ENCODE data around the gene UBQLN4. TPM values are rescaled to one million over a fixed set of nuclear protein-coding genes. Genes with fewer than 3 reads are reported as not detected.

UBQLN4 gene
- polyA plus RNA-seq, 3 donors: 2.3 to 15.9 (median 2.9) TPM

DNA sequence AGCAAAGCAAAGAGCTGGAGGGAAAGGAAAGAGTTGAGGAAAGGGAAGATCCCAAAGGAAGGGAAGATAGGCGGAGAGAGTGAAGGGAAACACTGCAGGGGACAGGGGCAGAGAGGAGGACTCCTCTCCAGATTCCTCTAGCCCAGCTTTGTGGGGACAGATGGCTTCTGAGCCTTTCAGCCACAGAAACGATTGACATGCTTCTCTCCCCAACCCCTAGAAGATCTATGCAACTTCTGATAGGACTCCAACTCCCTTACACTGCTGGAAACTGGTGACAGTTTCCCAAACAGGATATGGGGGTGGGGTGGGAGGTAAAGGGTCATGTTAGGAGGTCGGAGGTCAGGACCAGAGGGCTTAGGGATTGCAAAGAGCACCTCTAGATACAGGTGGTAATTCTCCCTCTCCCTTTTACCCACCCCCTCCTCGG lies 22.2 kb upstream of the UBQLN4 start:
- no CpG with 5 or more reads among the region's 4 CpGs for WGBS (ENCODE audit: insufficient coverage)
- Mint-ChIP-seq H3K4me3 (peak overlapping the region in 1 of 2 donors; percentile 24), H3K27ac (no peak overlapping the region), H3K36me3 (no peaks in the 10 kb centered on the region), H3K9me3 (peaks cover 0 to 11% (median 0%) of the 10 kb centered on the region in 7 donors), H3K27me3 (ENCODE audit: low read depth in 3 of 3) (peaks cover 64 to 79% (median 65%) of the 10 kb centered on the region in 3 donors), H3K4me1 (peaks cover 16% of the 10 kb centered on the region)
- H3K4me1 ChIP-seq (ENCODE audit: control insufficient read depth in 1 of 2, insufficient read depth in 2 of 2, low read length in 2 of 2): peaks cover 11 to 18% of the 10 kb centered on the region in 2 donors
- H3K27ac ChIP-seq (ENCODE audit: low read depth in 1 of 2, low read length in 2 of 2): no peak overlapping the region
- no peak overlapping the region for H2AFZ ChIP-seq (ENCODE audit: insufficient read depth, low read depth, low read length, poor library complexity, severe bottlenecking)
- H3K27me3 ChIP-seq (ENCODE audit: control insufficient read depth in 2 of 2, insufficient read depth in 2 of 2, low read length in 2 of 2): peaks cover 16 to 61% of the 10 kb centered on the region in 2 donors
- no peaks in the 10 kb centered on the region for H3K79me2 ChIP-seq (ENCODE audit: insufficient read depth, low read length)
- no peaks in the 10 kb centered on the region for H3K9me3 ChIP-seq (replicated peaks in 1 of 2; ENCODE audit: control insufficient read depth in 1 of 2, insufficient read depth in 1 of 2, low read length in 2 of 2)
- intact Hi-C loops (cut with micrococcal nuclease): loop anchor here in 1 of 2 donors (10.0 kb wide), 1 partner anchor 239 kb away; no protein-coding TSS in a partner anchor
- no peak overlapping the region for H3K9ac ChIP-seq (ENCODE audit: insufficient read depth, low read length, poor library complexity, severe bottlenecking)
- no peak overlapping the region for H3K4me3 ChIP-seq (replicated peaks in 1 of 3; ENCODE audit: low read depth in 2 of 3, low read length in 3 of 3)
- DNase-seq: no peak
- H3K4me2 ChIP-seq (replicated peaks; ENCODE audit: extremely low read depth, low read length, poor library complexity, severe bottlenecking): no peak overlapping the region
- no peaks in the 10 kb centered on the region for H4K20me1 ChIP-seq (ENCODE audit: insufficient read depth, low read length)
- TF ChIP-seq, protein P1, sequence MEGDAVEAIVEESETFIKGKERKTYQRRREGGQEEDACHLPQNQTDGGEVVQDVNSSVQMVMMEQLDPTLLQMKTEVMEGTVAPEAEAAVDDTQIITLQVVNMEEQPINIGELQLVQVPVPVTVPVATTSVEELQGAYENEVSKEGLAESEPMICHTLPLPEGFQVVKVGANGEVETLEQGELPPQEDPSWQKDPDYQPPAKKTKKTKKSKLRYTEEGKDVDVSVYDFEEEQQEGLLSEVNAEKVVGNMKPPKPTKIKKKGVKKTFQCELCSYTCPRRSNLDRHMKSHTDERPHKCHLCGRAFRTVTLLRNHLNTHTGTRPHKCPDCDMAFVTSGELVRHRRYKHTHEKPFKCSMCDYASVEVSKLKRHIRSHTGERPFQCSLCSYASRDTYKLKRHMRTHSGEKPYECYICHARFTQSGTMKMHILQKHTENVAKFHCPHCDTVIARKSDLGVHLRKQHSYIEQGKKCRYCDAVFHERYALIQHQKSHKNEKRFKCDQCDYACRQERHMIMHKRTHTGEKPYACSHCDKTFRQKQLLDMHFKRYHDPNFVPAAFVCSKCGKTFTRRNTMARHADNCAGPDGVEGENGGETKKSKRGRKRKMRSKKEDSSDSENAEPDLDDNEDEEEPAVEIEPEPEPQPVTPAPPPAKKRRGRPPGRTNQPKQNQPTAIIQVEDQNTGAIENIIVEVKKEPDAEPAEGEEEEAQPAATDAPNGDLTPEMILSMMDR (IDR thresholded peaks at IDR 0.05): no peak
- H3K36me3 ChIP-seq (replicated peaks in 1 of 2; ENCODE audit: control insufficient read depth in 1 of 2, insufficient read depth in 2 of 2, low read length in 2 of 2): no peaks in the 10 kb centered on the region

DNA sequence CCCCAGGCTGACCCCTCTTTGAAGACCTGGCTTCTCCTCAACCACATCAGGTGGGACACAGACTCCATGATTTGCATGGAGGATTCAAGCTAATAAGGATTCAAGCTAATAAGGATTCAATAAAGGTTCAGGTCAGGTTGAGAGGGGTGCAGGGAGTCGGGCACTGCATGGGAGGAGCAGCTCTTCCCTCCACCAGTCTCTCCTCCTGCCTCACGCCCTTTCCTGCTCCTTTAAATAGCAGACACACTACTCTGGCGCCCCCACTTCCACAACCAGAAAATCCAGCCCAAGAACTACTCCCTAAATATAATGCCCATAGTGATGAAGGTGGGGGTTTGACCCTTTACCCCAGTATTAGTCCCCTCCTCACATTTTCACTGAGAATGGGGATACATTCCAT lies 21.6 kb upstream of the UBQLN4 start:
- no peak overlapping the region for H3K4me2 ChIP-seq (replicated peaks; ENCODE audit: extremely low read depth, low read length, poor library complexity, severe bottlenecking)
- no peaks in the 10 kb centered on the region for H3K9me3 ChIP-seq (replicated peaks in 1 of 2; ENCODE audit: control insufficient read depth in 1 of 2, insufficient read depth in 1 of 2, low read length in 2 of 2)
- peaks cover 60 to 72% (median 63%) of the 10 kb centered on the region in 3 donors for H3K27me3 Mint-ChIP-seq (ENCODE audit: low read depth in 3 of 3)
- H2AFZ ChIP-seq (ENCODE audit: insufficient read depth, low read depth, low read length, poor library complexity, severe bottlenecking): no peak overlapping the region
- H3K36me3 ChIP-seq (replicated peaks in 1 of 2; ENCODE audit: control insufficient read depth in 1 of 2, insufficient read depth in 2 of 2, low read length in 2 of 2): no peaks in the 10 kb centered on the region
- peak overlapping the region in 1 of 2 donors; percentile 24 for H3K4me3 Mint-ChIP-seq
- no peak overlapping the region for H3K27ac Mint-ChIP-seq
- DNase-seq: no peak
- H3K9ac ChIP-seq (ENCODE audit: insufficient read depth, low read length, poor library complexity, severe bottlenecking): no peak overlapping the region
- peaks cover 16 to 55% of the 10 kb centered on the region in 2 donors for H3K27me3 ChIP-seq (ENCODE audit: control insufficient read depth in 2 of 2, insufficient read depth in 2 of 2, low read length in 2 of 2)
- intact Hi-C loops (cut with micrococcal nuclease): loop anchor here in 1 of 2 donors (10.0 kb wide), 1 partner anchor 240 kb away; no protein-coding TSS in a partner anchor
- no CpG with 5 or more reads among the region's 3 CpGs for WGBS (ENCODE audit: insufficient coverage)
- H3K9me3 Mint-ChIP-seq: peaks cover 0 to 11% (median 0%) of the 10 kb centered on the region in 7 donors
- peaks cover 11 to 18% of the 10 kb centered on the region in 2 donors for H3K4me1 ChIP-seq (ENCODE audit: control insufficient read depth in 1 of 2, insufficient read depth in 2 of 2, low read length in 2 of 2)
- no peaks in the 10 kb centered on the region for H3K79me2 ChIP-seq (ENCODE audit: insufficient read depth, low read length)
- no peak overlapping the region for H3K4me3 ChIP-seq (replicated peaks in 1 of 3; ENCODE audit: low read depth in 2 of 3, low read length in 3 of 3)
- no peak overlapping the region for H3K27ac ChIP-seq (ENCODE audit: low read depth in 1 of 2, low read length in 2 of 2)
- H3K36me3 Mint-ChIP-seq: no peaks in the 10 kb centered on the region
- no peaks in the 10 kb centered on the region for H4K20me1 ChIP-seq (ENCODE audit: insufficient read depth, low read length)
- H3K4me1 Mint-ChIP-seq: peaks cover 16% of the 10 kb centered on the region
- TF ChIP-seq, protein P1 (IDR thresholded peaks at IDR 0.05): no peak
